HG02981 (cell line): Measurements from ENCODE around the gene C6orf89.

Source experiments
- ATAC-seq: cut with Tn5 transposase; IDR thresholded peaks from one replicate; pipeline ENCODE4 v1.9.1; 2021; ENCODE audit warnings: mild to moderate bottlenecking, moderate library complexity; ENCODE audit not compliant: unreplicated experiment

C6orf89 gene

DNA sequence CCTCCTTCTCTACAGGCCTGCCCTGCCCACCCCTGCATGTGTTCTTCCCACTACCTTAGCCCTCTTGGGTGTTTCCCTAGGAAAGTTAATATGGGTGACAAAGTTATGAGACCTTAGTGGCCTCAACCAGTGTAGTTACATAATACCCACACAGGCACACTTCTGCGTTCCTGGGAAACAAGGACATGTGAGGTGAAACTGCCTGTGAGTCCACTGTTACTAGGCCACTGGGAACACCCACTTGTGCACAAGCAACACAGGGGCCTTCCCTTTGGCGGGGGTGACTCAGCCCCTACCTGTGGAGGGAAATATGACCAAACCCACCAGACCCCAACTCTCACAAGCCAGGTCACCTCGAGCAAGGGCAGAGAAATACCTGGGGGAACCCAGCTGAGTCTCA, 81.5 kb downstream of the C6orf89 start:
- no peak for ATAC-seq

DNA sequence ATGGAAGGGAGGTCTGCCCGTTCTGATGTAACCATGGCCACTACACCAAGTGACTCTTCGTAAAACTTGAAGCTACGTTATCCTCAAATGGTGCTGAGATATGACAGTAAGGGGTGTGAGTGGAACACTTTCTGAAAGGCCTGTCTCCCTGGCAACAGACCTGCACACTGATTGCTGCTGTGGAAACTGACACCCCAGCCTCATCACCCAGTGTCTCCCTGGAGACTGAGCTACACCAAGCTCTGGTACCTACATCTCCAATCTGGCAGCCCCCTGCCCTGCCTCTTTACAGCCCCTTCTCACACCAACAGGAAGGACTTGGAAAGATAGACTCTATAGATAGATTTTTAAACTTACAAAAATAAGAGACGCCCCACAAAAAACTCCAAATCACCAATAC, 82.0 kb downstream of the C6orf89 start:
- ATAC-seq: no peak

DNA sequence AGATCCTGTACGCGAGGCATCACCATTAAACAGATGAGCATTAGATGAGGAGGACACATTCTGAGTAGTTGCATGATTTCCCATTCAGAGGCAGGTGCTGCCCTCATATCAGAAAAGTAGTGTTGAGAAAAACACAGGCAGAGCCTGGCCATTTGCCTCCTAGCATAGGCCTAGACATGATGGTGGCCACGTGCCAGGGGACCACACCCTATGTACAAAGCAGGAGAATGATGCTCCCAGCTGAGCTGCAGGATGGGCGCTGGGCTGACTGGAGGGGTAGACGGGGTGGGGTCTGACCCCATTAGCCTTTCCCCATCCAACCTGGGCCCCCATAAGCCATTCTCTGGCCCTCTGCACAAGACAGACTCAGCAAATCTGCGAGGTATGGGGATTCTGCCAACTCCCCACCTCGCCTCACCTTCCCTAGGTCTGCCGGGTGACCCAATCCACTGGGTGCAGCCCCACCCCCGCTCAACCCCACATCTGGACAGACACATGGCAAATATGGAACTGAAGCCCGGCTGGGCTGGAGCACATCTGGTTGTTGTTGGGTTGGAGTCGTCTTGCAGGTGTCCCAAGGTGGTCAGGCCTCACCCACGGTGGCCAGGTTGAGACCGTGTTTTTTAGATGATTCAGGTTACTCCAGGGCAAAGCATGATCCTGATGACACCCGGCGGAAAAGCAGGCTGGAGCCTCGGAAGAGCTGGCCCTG, 82.7 kb downstream of the C6orf89 start:
- ATAC-seq: no peak

DNA sequence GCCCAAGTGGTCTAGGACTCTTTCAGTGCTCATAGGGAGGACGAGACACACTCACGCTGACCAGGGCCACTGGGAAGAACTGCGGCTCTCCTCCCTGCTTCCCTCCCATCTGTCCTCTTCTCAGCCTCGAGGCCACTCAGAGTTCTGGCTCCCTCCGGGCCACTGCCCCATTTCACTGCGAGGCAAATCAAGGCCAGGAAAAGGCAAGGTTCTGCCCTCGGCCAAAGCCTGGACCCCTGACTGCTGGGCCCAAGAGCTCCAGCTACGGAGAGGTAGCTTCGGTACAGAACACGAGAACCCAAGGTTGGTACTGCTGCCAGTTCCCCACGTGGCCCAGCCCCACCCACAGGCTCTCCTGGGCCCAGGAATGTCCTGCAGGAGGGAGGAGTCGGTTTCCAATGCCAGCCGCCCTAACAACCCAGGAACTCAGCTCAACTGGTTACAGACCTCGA, 83.5 kb downstream of the C6orf89 start:
- no peak for ATAC-seq

DNA sequence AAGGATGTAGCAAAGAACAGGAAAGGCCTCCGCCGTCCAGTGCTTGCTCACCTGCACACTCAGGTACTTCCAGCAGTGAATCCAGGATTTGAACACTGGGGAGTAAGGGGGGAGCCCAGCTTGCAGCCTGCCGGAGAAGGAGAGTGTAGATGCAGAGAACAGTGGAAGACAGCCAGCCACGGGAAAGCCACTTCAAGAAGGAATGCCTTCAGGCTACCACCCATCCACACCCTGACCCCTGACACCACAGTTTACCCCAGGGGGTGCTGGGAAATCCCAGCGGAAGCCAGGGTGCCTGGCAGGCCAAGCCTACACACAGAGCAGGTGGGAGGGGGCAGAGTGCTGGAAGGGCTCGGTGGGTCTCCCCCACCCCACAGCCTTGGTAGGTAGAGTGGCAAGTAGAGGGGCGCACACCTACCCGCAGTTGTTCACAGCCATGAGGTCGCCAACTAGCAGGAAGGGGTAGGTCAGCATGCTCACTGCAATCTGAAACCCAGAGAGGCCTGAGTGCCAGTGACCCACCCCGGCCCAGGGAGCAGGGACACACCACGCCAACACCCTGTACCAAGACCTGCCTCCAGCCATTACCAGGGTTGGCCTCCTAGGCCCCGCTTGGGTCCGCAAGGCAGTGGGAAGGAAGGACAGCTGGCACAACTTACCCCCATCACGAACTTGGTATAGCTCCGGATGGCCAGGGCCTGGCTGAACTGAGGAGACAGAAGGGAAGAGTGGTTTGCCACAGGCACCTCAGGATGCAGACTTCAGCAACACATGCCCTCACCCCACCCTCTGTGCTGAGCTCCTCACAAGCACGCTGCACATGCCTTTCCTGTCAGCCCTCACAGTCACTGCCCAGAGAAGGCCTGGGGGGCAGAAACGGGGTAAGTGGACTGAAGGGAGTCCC, 84.5 kb downstream of the C6orf89 start:
- ATAC-seq: no peak

DNA sequence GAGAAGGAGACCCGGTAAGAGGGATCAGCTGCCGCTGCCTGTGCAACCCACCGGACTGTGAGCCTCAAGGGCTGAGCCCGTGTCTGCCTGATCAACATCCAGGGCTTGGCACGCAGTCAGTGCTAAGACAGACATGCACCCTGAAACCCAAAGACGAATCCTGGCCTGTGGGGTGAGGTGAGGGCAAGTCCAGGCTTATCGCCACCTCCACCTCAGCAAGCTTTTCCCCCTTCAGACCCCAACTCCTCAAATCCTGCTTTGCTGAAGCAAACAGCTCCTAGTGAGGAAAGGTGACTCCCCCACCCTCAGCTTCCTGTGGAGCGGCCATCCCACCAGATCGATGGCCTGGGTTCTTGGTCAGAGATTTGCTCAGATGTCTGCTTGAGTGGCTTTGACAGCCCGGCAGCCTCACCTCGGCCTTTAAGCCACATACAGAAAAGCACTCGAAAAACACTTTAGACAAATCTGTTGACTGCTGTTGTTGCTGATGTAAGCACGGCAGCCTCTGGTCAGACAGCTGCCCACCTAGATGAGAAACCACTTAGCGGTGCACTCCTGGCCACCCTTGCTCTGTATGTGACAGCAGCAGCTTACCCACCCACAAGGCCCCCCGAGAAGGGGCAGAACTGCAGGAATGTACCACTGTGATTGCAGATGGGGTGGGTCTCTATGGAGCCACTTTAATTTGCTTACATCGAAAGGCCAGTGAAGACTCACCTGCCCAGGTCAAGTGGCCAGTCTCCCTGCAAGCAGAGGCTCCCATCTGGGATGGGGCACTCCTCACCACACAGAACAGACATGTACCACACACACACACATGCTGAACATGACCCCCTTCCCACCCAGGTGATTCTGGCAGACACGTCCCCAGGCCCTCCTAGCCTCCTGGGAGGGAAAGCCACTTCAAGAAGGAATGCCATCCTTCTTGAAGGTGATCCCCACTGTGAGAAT, 85.4 kb downstream of the C6orf89 start:
- no peak for ATAC-seq

DNA sequence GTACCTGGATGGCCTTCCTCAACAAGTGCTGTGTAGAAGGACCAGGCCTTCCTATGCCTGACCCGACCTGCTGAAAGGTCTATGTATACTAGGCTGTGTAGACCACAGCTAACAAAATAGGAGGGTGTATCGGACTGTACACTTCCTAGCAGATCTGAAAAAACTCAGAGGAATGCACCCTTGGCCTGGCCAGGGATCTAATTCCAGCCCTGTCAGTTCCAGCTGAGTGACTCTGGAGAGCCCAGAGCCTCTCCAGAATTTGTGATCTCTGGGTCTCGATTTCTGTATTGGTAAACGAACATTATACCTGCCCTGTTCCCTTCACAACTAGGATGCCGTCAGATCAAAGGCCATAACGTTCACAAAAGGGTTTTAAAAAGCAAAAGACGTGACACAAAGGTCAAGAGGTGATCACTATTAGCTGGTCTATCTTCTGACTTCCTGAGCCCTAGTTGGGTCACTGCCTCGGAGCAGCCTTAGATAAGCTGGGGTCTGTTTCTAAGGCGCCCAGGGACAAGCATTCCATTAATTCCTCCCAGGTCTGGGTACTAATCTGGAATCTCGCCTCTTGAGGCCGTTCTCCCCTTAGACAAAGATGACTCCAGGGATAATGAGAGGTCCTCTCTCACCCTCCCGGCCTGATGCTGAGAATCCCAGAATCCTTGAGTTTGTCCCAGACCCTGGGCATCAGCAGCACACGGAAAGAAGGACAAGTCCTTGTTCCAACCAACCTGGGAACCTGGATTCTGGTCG, 86.3 kb downstream of the C6orf89 start:
- no peak for ATAC-seq

DNA sequence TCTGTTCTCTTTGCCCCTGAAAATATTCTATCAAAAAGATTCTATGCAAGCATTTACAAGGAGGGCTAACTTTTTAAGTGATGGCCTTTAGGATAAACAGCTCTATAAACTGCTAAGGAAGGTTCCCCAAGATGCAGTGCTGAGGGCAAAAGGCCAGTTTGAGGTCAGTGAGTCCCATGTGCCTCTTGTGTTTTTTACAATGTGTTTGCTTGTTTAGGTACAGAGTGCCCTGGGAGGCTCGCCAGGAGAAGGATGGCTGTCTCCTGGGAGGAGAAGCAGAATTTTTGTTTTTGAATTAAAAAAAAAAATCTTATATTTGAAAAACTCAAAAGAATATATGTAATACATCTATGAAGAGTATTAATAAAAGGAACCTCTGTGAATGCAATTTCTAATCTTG, 87.4 kb downstream of the C6orf89 start:
- no peak for ATAC-seq

DNA sequence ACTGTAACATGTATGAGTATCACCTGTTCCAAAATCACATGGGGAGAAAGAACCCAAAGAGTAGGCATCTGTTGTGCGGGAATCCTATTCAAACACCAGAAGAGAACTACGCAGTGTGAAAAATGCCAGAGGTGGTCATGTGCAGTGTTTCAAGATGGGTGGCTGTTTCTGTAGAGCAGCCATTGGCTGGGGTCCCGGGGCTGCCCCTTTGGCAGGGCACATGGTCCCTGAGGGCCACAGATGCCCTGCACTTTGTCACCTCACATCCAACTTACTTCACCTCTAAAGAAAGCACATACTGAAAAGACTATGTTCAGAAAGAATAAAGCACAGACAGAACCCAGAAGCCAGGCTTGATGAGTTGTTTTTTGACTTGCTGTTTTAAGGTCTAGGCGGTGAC, 87.9 kb downstream of the C6orf89 start:
- ATAC-seq: no peak

DNA sequence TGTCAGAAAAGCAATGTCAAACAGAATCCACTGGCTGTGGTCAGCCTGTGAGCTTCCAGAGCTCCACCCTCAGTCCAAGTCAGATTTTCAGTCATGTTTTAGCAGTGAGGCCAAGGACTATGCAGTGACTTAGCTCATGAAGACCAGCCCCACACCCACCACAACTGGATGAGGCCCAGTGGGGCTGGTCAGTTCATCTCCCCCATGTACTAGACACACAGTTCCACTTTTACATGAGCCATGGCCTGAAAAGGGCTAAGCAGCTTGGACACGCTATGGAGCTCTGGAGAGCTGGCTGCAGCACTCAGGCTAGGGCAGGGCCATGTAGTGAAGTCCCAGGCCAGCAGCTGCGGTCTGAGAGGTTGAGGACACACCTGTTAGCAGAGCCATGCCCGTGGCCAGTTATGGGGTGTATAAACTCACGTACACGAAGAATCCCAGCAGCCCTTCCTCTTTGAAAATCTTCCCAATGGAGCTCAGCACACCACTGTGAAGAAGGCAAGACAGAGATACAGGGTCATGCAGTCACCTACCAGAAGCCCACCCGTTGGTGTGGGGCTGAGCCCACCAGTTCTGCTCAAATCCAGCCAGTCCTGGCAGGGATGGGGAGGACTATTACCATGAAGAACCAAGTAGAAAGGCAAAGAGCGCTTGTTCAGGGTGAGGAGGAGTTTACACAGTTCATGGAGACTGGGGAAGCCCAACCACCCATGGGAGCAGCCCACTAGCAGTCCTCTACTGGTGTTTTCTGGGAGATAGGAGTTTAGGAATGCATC, 89.7 kb downstream of the C6orf89 start:
- ATAC-seq: no peak

DNA sequence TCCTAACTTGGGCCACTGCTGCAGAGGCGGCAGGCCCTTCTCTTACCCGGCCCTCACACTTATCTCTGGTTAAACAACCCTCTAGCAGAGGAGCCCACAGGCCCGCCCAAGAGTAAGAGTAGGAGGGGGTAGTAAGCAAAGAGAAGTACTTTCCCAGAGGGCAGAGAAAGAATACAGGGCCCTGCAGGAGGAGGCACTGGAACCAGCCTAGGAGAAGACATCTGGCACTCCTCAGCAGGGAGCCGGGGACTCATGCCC, 90.2 kb downstream of the C6orf89 start:
- no peak for ATAC-seq

DNA sequence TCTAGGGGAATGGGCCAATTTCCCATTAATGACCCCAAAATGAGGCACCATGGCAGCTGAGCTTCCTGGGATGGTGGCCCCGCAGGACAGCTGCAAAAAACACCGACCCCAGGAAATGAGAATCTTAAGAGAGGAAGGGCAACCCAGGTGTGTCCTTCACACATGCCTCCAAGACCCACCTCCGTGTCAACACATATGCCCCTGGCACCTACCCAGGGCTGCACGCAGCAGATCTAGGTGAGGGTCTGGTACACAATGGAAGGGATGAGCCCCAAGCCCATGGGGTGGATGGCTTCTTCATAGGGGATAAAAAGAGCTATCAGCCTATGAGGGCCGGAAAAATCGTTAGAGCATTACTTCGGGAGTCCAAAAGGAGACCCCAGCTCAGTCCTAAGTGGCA, 90.8 kb downstream of the C6orf89 start:
- no peak for ATAC-seq

DNA sequence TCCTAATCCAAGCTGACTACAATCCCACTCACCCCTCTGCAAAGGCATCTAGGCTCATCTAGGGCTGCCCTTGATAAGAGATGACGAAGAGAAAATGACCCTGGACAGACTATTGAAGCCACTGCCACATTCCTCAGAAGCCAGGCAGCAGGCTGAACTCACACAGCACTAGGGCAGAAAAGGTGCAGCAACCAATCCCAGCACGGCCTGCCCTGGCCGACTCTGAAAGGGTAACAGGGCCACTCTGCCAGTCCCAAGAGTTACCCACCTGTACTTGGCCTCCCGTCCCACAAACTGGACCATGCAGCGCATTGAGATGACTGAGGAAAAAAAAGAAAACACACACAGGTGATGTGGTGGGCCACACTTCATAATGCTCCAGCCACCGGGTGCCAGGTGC, 91.2 kb downstream of the C6orf89 start:
- ATAC-seq: no peak

DNA sequence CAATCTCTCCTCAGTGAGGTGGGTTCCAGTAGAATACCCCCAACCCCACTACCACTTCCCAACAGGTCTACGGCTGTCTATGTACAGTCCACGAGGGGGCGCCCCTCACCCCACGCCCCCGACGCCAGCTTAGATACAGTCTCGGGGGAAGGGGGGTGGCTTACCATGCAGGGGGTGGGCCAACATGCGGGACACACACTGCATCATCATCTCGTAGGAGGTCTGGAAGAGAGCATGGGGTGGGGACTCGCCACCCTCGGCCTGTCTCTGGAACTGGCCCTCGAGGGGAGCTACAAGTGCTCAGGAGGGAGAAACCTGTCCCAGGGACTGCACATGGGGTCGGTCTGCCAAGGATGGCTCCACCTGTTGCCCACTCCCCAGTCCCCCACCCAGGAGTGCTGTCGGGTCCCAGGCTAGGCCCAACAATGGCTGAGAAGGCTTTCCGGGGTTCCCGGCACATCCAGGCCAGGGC, 91.8 kb downstream of the C6orf89 start:
- no peak for ATAC-seq
